OCI-LY3 (cell line): ENCODE data around the gene HES4.

Source experiments
- EZH2phosphoT487 ChIP-seq: fragments of 200-600 bp; shearing (Covaris generic); IDR thresholded peaks from 2 replicates; pipeline ENCODE4 v1.6.1; 2018; ENCODE audit warnings: antibody characterized with exemption, mixed run types, low read depth
- TF ChIP-seq, protein P1 (sequence below): fragments of 200-600, 300-600 bp; sonication (generic); IDR thresholded peaks from 2 replicates; pipeline ENCODE4 v1.5.1; 2014; ENCODE audit warnings: antibody characterized with exemption, low read length, low read depth

DNA sequence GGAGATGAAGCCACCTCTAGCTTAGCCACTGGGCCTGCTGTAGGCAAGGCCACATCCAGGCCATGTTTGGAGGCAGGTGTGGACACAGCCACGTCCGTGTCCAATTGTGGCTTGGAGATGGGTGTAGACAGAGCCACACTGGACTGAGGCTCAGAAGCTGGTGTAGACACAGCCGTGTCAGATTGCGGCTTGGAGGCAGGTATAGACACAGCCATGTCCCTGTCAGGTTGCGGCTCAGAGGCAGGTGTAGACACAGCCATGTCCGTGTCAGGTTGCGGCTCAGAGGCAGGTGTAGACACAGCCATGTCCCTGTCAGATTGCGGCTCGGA is 20.2 kb downstream of the HES4 start:
- TF ChIP-seq, protein P1, sequence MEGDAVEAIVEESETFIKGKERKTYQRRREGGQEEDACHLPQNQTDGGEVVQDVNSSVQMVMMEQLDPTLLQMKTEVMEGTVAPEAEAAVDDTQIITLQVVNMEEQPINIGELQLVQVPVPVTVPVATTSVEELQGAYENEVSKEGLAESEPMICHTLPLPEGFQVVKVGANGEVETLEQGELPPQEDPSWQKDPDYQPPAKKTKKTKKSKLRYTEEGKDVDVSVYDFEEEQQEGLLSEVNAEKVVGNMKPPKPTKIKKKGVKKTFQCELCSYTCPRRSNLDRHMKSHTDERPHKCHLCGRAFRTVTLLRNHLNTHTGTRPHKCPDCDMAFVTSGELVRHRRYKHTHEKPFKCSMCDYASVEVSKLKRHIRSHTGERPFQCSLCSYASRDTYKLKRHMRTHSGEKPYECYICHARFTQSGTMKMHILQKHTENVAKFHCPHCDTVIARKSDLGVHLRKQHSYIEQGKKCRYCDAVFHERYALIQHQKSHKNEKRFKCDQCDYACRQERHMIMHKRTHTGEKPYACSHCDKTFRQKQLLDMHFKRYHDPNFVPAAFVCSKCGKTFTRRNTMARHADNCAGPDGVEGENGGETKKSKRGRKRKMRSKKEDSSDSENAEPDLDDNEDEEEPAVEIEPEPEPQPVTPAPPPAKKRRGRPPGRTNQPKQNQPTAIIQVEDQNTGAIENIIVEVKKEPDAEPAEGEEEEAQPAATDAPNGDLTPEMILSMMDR = no peak
- TF ChIP-seq EZH2phosphoT487 = no peak
